Left renal pelvis (tissue), 4 donors: ENCODE measurements around the gene MRPS2. TPM values are rescaled to one million over a fixed set of nuclear protein-coding genes. Genes with fewer than 3 reads are reported as not detected.
"Not testable (repeated sequence)": the region's sequence is repeated elsewhere in the genome, so short reads cannot be mapped to it uniquely, and the experiment has no call there.

Experiments
- DNase-seq, 4 donors: peaks; one replicate each; pipeline ENCODE4 v3.0.0-alpha.2; 2013; ENCODE audit warnings: low read depth in 4 of 4, low spot score in 3 of 4
- polyA plus RNA-seq, 4 donors: library from polyadenylated mRNA; unstranded; fragments of 120-200 nt; gene quantifications; one replicate each; pipeline ENCODE4 v1.2.1, GENCODE V29; 2013; ENCODE audit not compliant: insufficient read length in 4 of 4

The MRPS2 gene
- polyA plus RNA-seq, 4 donors = 34.8 to 56.7 (median 42.5) TPM

GRCh38 chr9:135513351-135513846 is 12.9 kb downstream of the MRPS2 start:
- no peak for DNase-seq

- not testable (repeated sequence) for DNase-seq
Measured at GRCh38 chr9:135513906-135514305, 13.4 kb downstream of the MRPS2 start.

GRCh38 chr9:135514342-135515082 is 14.0 kb downstream of the MRPS2 start:
- no peak for DNase-seq

GRCh38 chr9:135515083-135515951 is 14.8 kb downstream of the MRPS2 start:
- DNase-seq = no peak

- no peak for DNase-seq
Measured at GRCh38 chr9:135516132-135516860, 15.8 kb downstream of the MRPS2 start.

- DNase-seq = no peak
Measured at GRCh38 chr9:135517407-135517822, 16.9 kb downstream of the MRPS2 start.

GRCh38 chr9:135519179-135519971 is 18.9 kb downstream of the MRPS2 start:
- no peak for DNase-seq

GRCh38 chr9:135520916-135521607 is 20.6 kb downstream of the MRPS2 start, which contains the start of gene LCN1:
Gene LCN1 (plus strand): TSS chr9:135521440. CDS start chr9:135521498, 58 bp downstream.
- DNase-seq = no peak

GRCh38 chr9:135521608-135522095 is 21.2 kb downstream of the MRPS2 start:
- no peak for DNase-seq

- no peak for DNase-seq
Measured at GRCh38 chr9:135522137-135522877, 21.8 kb downstream of the MRPS2 start.

- DNase-seq = no peak
Measured at GRCh38 chr9:135522931-135523330, 22.4 kb downstream of the MRPS2 start.

- DNase-seq = no peak
Measured at GRCh38 chr9:135523521-135524129, 23.1 kb downstream of the MRPS2 start.

GRCh38 chr9:135524130-135524861 is 23.8 kb downstream of the MRPS2 start:
- no peak for DNase-seq

- no peak for DNase-seq
Measured at GRCh38 chr9:135525241-135526088, 25.0 kb downstream of the MRPS2 start.

GRCh38 chr9:135526089-135526729 is 25.7 kb downstream of the MRPS2 start:
- DNase-seq = no peak
